ENCODE measurements around the gene ETDA. TPM values are rescaled to one million over a fixed set of nuclear protein-coding genes. Genes with fewer than 3 reads are reported as not detected.
"Not testable (repeated sequence)": the region's sequence is repeated elsewhere in the genome, so short reads cannot be mapped to it uniquely, and the experiment has no call there.

Gene ETDA
- total and polyA plus RNA-seq, 8 donors: 0.28 to 0.43 (median 0.38) TPM; not detected in 4

GRCh38 chrX:135257469-135257868 lies 5.6 kb downstream of the ETDA start:
- DNase-seq (no peak), ATAC-seq (no peak)
- Histone ChIP-seq H3K36me3 (no peaks in the 10 kb centered on the region), H3K4me1 (no peaks in the 10 kb centered on the region), H3K4me3 (no peak overlapping the region), H3K9me3 (no peaks in the 10 kb centered on the region), H3K27me3 (no peaks in the 10 kb centered on the region), H3K27ac (no peak overlapping the region)
- intact Hi-C loops (cut with DNase I): no loop called here
- TF ChIP-seq, protein P1, sequence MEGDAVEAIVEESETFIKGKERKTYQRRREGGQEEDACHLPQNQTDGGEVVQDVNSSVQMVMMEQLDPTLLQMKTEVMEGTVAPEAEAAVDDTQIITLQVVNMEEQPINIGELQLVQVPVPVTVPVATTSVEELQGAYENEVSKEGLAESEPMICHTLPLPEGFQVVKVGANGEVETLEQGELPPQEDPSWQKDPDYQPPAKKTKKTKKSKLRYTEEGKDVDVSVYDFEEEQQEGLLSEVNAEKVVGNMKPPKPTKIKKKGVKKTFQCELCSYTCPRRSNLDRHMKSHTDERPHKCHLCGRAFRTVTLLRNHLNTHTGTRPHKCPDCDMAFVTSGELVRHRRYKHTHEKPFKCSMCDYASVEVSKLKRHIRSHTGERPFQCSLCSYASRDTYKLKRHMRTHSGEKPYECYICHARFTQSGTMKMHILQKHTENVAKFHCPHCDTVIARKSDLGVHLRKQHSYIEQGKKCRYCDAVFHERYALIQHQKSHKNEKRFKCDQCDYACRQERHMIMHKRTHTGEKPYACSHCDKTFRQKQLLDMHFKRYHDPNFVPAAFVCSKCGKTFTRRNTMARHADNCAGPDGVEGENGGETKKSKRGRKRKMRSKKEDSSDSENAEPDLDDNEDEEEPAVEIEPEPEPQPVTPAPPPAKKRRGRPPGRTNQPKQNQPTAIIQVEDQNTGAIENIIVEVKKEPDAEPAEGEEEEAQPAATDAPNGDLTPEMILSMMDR (IDR thresholded peaks at IDR 0.05): no peak

DNA sequence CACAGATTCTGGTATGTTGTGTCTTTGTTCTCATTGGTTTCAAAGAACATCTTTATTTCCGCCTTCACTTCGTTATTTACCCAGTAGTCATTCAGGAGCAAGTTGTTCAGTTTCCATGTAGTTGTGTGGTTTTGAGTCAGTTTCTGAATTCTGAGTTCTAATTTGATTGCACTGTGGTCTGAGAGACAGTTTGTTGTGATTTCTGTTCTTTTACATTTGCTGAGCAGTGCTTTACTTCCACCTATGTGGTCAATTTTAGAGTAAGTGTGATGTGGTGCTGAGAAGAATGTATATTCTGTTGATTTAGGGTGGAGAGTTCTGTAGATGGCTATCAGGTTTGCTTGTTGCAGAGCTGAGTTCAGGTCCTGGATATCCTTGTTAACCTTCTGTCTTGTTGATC lies 9.1 kb downstream of the ETDA start:
- intact Hi-C loops (cut with DNase I); H3K27ac ChIP-seq; H3K36me3 ChIP-seq; ATAC-seq; H3K4me3 ChIP-seq; H3K27me3 ChIP-seq; H3K4me1 ChIP-seq; DNase-seq; H3K9me3 ChIP-seq: not testable (repeated sequence)

GRCh38 chrX:135263376-135263775 lies 11.5 kb downstream of the ETDA start:
- H3K9me3 ChIP-seq; ATAC-seq; H3K4me3 ChIP-seq; intact Hi-C loops (cut with DNase I); H3K4me1 ChIP-seq; H3K36me3 ChIP-seq; H3K27ac ChIP-seq; H3K27me3 ChIP-seq; DNase-seq: not testable (repeated sequence)

GRCh38 chrX:135264206-135264605 lies 12.3 kb downstream of the ETDA start:
- Histone ChIP-seq H3K27ac (no peak overlapping the region), H3K27me3 (no peaks in the 10 kb centered on the region), H3K36me3 (no peaks in the 10 kb centered on the region), H3K4me3 (no peak overlapping the region), H3K9me3 (peaks cover 0 to 10% of the 10 kb centered on the region in 2 donors), H3K4me1 (no peaks in the 10 kb centered on the region)
- no peak for DNase-seq
- intact Hi-C loops (cut with DNase I): no loop called here
- TF ChIP-seq, protein P1 (IDR thresholded peaks at IDR 0.05): no peak
- no peak for ATAC-seq

DNA sequence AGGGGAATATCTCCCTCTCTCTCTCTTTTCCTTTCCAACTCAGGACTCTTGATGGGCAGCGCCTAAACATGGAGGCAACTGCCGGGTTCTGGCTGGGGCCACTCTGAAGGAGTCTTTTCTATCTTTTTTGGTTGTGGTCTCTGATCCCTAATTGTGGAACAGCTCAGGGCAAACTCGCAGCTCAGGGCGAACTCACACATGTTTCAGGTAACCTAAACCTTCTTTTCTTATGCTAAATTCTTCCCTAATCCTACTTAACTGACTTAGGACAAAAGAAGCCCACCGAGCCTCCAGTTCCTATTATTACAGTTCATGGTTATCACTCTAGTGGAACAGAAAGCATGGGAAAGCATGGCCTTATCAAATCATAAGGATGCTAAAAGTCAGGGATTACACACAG lies 21.3 kb downstream of the ETDA start:
- TF ChIP-seq, protein P1 (IDR thresholded peaks at IDR 0.05): no peak
- intact Hi-C loops (cut with DNase I): no loop called here
- Histone ChIP-seq H3K9me3 (peaks cover 0 to 24% of the 10 kb centered on the region in 2 donors), H3K27ac (no peak overlapping the region), H3K27me3 (no peaks in the 10 kb centered on the region), H3K4me3 (no peak overlapping the region), H3K36me3 (no peaks in the 10 kb centered on the region), H3K4me1 (no peaks in the 10 kb centered on the region)
- DNase-seq: no peak
- ATAC-seq: no peak

DNA sequence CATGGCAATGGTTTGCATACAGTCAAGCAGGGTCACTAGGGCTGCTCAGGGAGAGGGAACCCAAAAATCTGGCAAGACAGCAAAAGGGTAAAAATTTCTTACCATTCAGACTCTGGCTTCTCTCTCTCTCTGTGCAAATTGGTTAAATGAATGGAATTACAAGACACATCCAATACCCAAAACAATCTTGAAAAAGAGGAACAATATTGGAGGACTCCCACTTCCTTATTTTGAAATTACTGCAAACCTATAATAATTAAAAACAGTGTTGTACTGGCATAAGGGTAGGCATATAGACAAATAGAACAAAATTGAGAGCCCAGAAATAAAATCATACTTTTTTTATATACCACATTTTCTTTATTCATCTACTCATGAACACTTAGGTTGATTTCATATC lies 24.1 kb downstream of the ETDA start:
- DNase-seq (no peak), ATAC-seq (no peak)
- peaks cover 0 to 44% of the 10 kb centered on the region in 2 donors for H3K9me3 ChIP-seq
- H3K36me3 ChIP-seq: no peaks in the 10 kb centered on the region
- H3K4me3 ChIP-seq: no peak overlapping the region
- intact Hi-C loops (cut with DNase I): no loop called here
- TF ChIP-seq, protein P1 (IDR thresholded peaks at IDR 0.05): no peak
- H3K27ac ChIP-seq: no peak overlapping the region
- no peaks in the 10 kb centered on the region for H3K27me3 ChIP-seq
- H3K4me1 ChIP-seq: no peaks in the 10 kb centered on the region

Measured in left lung (tissue), 10 donors.